ENCODE measurements around the gene RNASEH2C.
"Not testable (repeated sequence)": the region's sequence is repeated elsewhere in the genome, so short reads cannot be mapped to it uniquely, and the experiment has no call there.

The RNASEH2C gene

DNA sequence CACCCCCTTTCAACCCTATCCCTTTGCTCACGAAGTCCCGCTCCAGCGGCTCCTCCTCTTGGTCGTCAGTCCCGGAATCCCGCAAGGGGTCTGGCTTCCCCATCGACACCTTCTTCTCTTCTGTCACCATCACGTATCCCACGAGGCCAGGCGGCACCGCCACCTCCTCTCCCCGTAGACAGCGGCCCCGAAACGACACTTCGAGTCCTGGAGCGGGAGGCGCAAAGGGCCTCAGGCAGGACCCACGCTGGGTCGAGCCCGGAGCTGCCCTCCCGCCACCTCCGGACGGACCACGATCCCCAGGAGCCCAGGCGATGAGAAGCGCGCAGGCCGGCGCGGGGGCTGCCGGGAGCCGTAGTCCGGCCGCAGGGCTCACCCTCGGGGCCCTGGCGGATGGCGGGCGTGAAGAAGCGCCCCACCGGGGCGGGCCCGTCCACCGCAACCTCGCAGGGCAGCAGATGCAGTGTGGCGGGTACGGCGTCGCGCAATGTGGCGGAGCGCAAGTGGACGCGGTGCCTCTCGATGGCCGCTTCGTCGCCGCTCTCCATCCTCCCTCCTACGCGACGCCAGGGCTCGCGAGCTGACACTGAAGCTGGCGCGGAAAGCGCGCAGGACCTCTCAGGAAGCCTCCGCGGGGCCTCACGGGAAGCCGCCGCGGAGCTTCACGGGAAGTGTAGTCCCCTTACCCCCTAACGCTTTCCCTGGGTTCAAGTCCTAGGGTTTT is at the start of gene RNASEH2C:
Gene RNASEH2C, minus strand, starts transcription at position 588 of the 724 bp plus-strand sequence. Its CDS starts 40 bp downstream, at position 548.
- Histone ChIP-seq H3K9ac (peak within 1 kb of the TSS; percentile 80 to 94 (median 89)), H3K9me3 (replicated peaks in 1 of 11) (no peaks in the 10 kb centered on the region), H4K20me1 (peaks cover 28 to 51% (median 48%) of the 10 kb centered on the region in 11 experiments; a peak in 21 of 22 replicates), H3K27ac (peak within 1 kb of the TSS; percentile 11 to 93 (median 87); a peak in 21 of 22 replicates), H3K4me1 (peaks cover 24 to 37% (median 29%) of the 10 kb centered on the region in 10 experiments), H3K4me2 (peak within 1 kb of the TSS; percentile 92 to 99 (median 96)), H3K27me3 (no peaks in the 10 kb centered on the region), H3K36me3 (peaks cover 39 to 44% (median 42%) of the 10 kb centered on the region in 11 experiments), H3K4me3 (peak within 1 kb of the TSS; percentile 63 to 97 (median 86))
- no peak for TF ChIP-seq Cebpa-rat (IDR thresholded peaks at IDR 0.05)

DNA sequence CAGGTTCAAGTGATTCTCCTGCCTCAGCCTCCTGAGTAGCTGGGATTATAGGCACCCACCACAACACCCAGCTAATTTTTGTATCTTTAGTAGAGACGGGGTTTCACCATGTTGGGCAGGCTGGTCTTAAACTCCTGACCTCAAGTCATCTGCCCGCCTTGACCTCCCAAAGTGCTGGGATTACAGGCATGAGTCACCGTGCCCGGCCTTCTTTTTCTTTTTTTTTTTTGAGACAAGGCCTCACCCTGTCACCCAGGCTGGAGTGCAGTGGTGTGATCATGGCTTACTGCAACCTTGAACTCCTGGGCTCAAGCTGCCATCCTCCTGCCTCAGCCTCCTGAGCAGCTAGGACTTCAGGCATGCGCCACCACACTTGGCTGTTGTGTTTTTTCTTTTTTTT is 47.2 kb upstream of the RNASEH2C start:
- not testable (repeated sequence) for H4K20me1 ChIP-seq, H3K27me3 ChIP-seq, H3K9ac ChIP-seq, H3K4me3 ChIP-seq
- Histone ChIP-seq H3K9me3 (replicated peaks in 1 of 11) (peaks cover 0 to 14% (median 7%) of the 10 kb centered on the region in 11 experiments; a peak in 15 of 22 replicates), H3K27ac (peak overlapping the region in 1 of 11 experiments; percentile 50; a peak in 2 of 22 replicates), H3K4me2 (peak overlapping the region in 2 of 11 experiments; percentile 13 to 16; a peak in 1 of 22 replicates), H3K4me1 (peaks cover 8 to 44% (median 16%) of the 10 kb centered on the region in 10 experiments; a peak in 18 of 20 replicates), H3K36me3 (peaks cover 0 to 13% (median 0%) of the 10 kb centered on the region in 11 experiments; a peak in 5 of 22 replicates)

DNA sequence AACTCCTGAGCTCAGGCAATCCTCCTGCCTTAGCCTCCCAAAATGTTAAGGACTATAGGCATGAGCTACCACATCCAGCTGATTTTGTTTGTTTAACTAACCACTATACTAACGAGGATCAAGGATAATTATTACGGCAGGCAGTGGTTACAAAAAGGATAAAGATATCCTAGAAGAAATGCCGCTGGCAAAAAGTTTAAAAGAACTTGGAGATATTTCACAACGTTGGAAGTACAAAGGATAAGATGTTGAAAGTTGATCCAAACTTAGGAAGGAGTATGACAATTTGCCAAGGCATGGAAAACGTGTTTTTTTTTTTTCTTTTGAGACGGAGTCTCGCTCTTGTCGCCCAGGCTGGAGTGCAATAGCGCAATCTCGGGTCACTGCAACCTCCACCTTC is 46.8 kb upstream of the RNASEH2C start:
- H3K4me1 ChIP-seq, result peaks cover 8 to 42% (median 16%) of the 10 kb centered on the region in 10 experiments; a peak in 18 of 20 replicates
- peak overlapping the region in 2 of 11 experiments; percentile 50 to 66; a peak in 5 of 22 replicates for H3K27ac ChIP-seq

DNA sequence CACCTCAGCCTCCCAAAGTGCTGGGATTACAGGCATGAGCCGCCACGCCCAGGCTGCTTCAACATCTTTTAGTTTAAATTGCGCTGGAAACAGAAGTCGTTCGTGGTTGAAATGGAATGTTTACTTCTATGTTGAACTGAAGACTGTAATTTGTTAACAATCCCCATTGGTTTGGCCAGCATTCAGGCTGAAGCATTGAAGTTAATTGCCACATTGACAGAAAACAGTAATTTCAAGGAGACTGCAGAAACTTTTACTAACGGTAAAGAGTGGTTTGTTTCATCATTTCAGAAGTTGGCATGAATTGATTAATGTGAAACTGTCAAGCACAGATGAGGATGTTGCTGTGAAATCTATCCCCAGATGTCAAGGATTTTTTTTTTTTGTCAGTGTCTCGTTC is 45.9 kb upstream of the RNASEH2C start:
- Histone ChIP-seq H3K36me3 (peaks cover 0 to 13% (median 0%) of the 10 kb centered on the region in 11 experiments; a peak in 5 of 22 replicates), H3K4me3 (no peak overlapping the region), H3K4me2 (0 out of 22 replicates have a peak overlapping the region, but pooled peaks of 1 of the 11 experiments have one; percentile 11), H4K20me1 (peaks cover 0 to 9% (median 0%) of the 10 kb centered on the region in 11 experiments; a peak in 1 of 22 replicates), H3K27me3 (no peaks in the 10 kb centered on the region), H3K9me3 (replicated peaks in 1 of 11) (peaks cover 0 to 19% (median 7%) of the 10 kb centered on the region in 11 experiments; a peak in 17 of 22 replicates), H3K9ac (0 out of 22 replicates have a peak overlapping the region, but pooled peaks of 1 of the 11 experiments have one; percentile 4), H3K4me1 (peaks cover 8 to 42% (median 16%) of the 10 kb centered on the region in 10 experiments; a peak in 18 of 20 replicates), H3K27ac (peak overlapping the region in 4 of 11 experiments; percentile 19 to 66 (median 43); a peak in 6 of 22 replicates)
- TF ChIP-seq Cebpa-rat (IDR thresholded peaks at IDR 0.05), result peak in 1 of 11 experiments; percentile 33; a peak in 2 of 22 replicates

More for the DNA sequence above, 46.8 kb upstream of the RNASEH2C start:
- peaks cover 0 to 14% (median 7%) of the 10 kb centered on the region in 11 experiments; a peak in 15 of 22 replicates for H3K9me3 ChIP-seq (replicated peaks in 1 of 11)
- TF ChIP-seq Cebpa-rat (IDR thresholded peaks at IDR 0.05), result no peak
- H3K4me2 ChIP-seq, result peak overlapping the region in 1 of 11 experiments; percentile 13; a peak in 1 of 22 replicates
- H3K9ac ChIP-seq, result no peak overlapping the region
- H3K27me3 ChIP-seq, result no peaks in the 10 kb centered on the region
- peaks cover 0 to 9% (median 0%) of the 10 kb centered on the region in 11 experiments; a peak in 1 of 22 replicates for H4K20me1 ChIP-seq
- peaks cover 0 to 13% (median 0%) of the 10 kb centered on the region in 11 experiments; a peak in 5 of 22 replicates for H3K36me3 ChIP-seq
- H3K4me3 ChIP-seq, result no peak overlapping the region

DNA sequence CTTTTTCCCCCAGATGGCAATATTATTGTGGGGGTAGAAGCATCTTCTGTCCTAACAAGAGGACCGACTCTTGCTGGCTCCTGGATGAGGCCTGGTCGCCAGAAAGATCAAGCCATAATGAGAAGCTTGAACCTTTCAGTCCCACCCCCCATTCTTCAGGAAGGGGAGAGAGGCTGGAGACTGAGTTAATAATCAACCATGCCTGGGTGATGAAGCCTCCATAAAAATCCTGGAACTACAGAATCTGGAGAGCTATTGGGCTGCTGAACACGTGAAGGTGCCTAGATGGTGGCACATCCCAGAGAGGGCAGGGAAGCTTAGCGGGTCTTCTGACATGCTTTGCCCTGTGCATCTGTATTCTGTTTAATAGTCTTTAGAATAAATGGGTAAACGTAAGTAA is 43.8 kb upstream of the RNASEH2C start:
- no peaks in the 10 kb centered on the region; a peak in 1 of 22 replicates for H4K20me1 ChIP-seq
- no peak overlapping the region for H3K4me2 ChIP-seq
- H3K27me3 ChIP-seq, result no peaks in the 10 kb centered on the region

DNA sequence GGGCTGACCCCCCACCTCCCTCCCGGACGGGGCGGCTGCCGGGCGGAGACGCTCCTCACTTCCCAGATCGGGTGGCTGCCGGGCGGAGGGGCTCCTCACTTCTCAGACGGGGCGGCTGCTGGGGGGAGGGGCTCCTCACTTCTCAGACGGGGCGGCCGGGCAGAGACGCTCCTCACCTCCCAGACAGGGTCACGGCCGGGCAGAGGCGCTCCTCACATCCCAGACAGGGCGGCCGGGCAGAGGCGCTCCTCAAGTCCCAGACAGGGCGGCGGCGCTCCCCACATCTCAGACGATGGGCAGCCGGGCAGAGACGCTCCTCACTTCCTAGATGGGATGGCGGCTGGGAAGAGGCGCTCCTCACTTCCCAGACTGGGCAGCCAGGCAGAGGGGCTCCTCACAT is 42.2 kb upstream of the RNASEH2C start:
- H3K27ac ChIP-seq, H4K20me1 ChIP-seq, H3K27me3 ChIP-seq, H3K36me3 ChIP-seq, H3K9ac ChIP-seq, H3K4me2 ChIP-seq, H3K4me3 ChIP-seq: not testable (repeated sequence)
- peaks cover 0 to 14% (median 2%) of the 10 kb centered on the region in 10 experiments; a peak in 8 of 20 replicates for H3K4me1 ChIP-seq
- peaks cover 0 to 30% (median 12%) of the 10 kb centered on the region in 11 experiments; a peak in 17 of 22 replicates for H3K9me3 ChIP-seq (replicated peaks in 1 of 11)

More for the DNA sequence above, 43.8 kb upstream of the RNASEH2C start:
- peaks cover 0 to 30% (median 12%) of the 10 kb centered on the region in 11 experiments; a peak in 17 of 22 replicates for H3K9me3 ChIP-seq (replicated peaks in 1 of 11)
- H3K36me3 ChIP-seq, result peaks cover 0 to 13% (median 0%) of the 10 kb centered on the region in 11 experiments; a peak in 5 of 22 replicates
- H3K9ac ChIP-seq, result no peak overlapping the region
- H3K4me1 ChIP-seq, result peaks cover 0 to 24% (median 7%) of the 10 kb centered on the region in 10 experiments; a peak in 14 of 20 replicates
- no peak overlapping the region for H3K27ac ChIP-seq
- no peak overlapping the region for H3K4me3 ChIP-seq
- no peak for TF ChIP-seq Cebpa-rat (IDR thresholded peaks at IDR 0.05)

DNA sequence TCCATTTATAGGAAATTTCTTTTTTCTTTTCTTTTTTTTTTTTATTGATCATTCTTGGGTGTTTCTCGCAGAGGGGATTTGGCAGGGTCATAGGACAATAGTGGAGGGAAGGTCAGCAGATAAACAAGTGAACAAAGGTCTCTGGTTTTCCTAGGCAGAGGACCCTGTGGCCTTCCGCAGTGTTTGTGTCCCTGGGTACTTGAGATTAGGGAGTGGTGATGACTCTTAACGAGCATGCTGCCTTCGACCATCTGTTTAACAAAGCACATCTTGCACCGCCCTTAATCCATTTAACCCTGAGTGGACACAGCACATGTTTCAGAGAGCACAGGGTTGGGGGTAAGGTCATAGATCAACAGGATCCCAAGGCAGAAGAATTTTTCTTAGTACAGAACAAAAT is 41.6 kb upstream of the RNASEH2C start:
- H3K4me1 ChIP-seq, H4K20me1 ChIP-seq, H3K4me3 ChIP-seq, H3K9ac ChIP-seq, H3K36me3 ChIP-seq, H3K27me3 ChIP-seq, H3K27ac ChIP-seq, H3K4me2 ChIP-seq: not testable (repeated sequence)
- peaks cover 0 to 30% (median 12%) of the 10 kb centered on the region in 11 experiments; a peak in 17 of 22 replicates for H3K9me3 ChIP-seq (replicated peaks in 1 of 11)

DNA sequence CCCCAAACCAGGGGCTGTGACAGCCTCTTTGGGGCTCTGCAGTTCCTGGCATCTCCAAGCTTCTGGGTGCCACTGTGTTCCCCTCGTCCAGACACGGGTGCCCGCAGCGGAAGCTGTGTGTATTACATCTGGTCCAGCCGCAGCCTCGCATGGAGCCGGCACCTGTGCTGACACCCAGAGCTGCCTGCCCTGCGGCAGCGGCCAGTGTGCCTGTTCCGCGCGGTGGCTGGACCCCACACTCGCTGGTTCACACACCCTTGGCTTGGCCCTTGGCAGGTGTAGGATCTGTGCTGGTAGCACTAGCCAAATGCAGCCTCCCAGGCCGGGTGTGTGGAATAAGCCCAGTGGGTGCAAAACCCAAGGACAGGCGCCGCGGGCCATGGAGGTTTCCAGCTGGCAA is 24.5 kb upstream of the RNASEH2C start:
- H3K27ac ChIP-seq, result no peak overlapping the region
- no peaks in the 10 kb centered on the region for H4K20me1 ChIP-seq
- no peak overlapping the region for H3K4me3 ChIP-seq
- H3K27me3 ChIP-seq, result no peaks in the 10 kb centered on the region
- no peak overlapping the region for H3K9ac ChIP-seq
- no peaks in the 10 kb centered on the region for H3K4me1 ChIP-seq
- H3K36me3 ChIP-seq, result no peaks in the 10 kb centered on the region
- peaks cover 0 to 11% (median 5%) of the 10 kb centered on the region in 11 experiments; a peak in 4 of 22 replicates for H3K9me3 ChIP-seq (replicated peaks in 1 of 11)
- TF ChIP-seq Cebpa-rat (IDR thresholded peaks at IDR 0.05), result no peak
- H3K4me2 ChIP-seq, result no peak overlapping the region

DNA sequence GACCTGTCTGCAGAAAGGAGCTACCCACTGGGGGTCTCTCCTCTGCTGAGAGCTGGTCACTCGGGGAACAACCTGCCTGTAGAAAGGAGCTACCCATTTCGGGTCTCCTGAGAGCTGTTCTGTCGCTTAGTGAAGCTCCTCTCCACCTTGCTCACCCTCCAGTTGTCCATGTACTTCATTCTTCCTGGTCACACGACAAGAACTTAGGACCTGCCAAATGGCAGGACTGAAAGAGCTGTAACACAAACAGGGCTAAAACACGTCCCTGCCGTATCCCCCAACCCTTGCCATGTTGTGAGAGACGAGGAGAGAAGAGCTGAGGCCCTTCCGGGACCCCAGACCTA is 24.1 kb upstream of the RNASEH2C start:
- no peaks in the 10 kb centered on the region for H4K20me1 ChIP-seq
- H3K9ac ChIP-seq, result no peak overlapping the region
- no peaks in the 10 kb centered on the region for H3K36me3 ChIP-seq
- TF ChIP-seq Cebpa-rat (IDR thresholded peaks at IDR 0.05), result no peak
- H3K4me2 ChIP-seq, result no peak overlapping the region
- no peak overlapping the region for H3K4me3 ChIP-seq
- H3K27ac ChIP-seq, result no peak overlapping the region
- H3K27me3 ChIP-seq, result no peaks in the 10 kb centered on the region
- H3K4me1 ChIP-seq, result no peaks in the 10 kb centered on the region
- H3K9me3 ChIP-seq (replicated peaks in 1 of 11), result peaks cover 0 to 11% (median 5%) of the 10 kb centered on the region in 11 experiments; a peak in 4 of 22 replicates
